Esophagus mucosa (tissue), 1 donor: Measurements from ENCODE around the gene NEK8. TPM values are rescaled to one million over a fixed set of nuclear protein-coding genes. Genes with fewer than 3 reads are reported as not detected.
"Not testable (repeated sequence)": the region's sequence is repeated elsewhere in the genome, so short reads cannot be mapped to it uniquely, and the experiment has no call there.

Experiments
- ATAC-seq: fragments of 200-7000 bp; cut with Tn5 transposase; one replicate; pipeline ENCODE4 v1.9.1; 2020
- total RNA-seq: library from RNA; stranded (reverse); gene quantifications from one replicate; pipeline ENCODE4 v1.2.4, GENCODE V29; 2023
- donor health status: DM: yes; HTN: yes; CAD: no.

Gene NEK8
- total RNA-seq, 1 donor from 2014 or later = 3.9 TPM

GRCh38 chr17:28725660-28726225 lies 2.8 kb upstream of the NEK8 start:
- ATAC-seq = peak; percentile 37

- peak; percentile 27 for ATAC-seq
Measured at GRCh38 chr17:28726226-28726626, 2.4 kb upstream of the NEK8 start, which contains the start of gene TLCD1. Gene TLCD1, minus strand, starts transcription at chr17:28726233. Its CDS starts 136 bp downstream, at chr17:28726097.

GRCh38 chr17:28726627-28727491 lies 1.7 kb upstream of the NEK8 start:
- ATAC-seq = peak; percentile 65

- ATAC-seq = no peak
Measured at GRCh38 chr17:28729950-28730330, 1.4 kb downstream of the NEK8 start.

- no peak for ATAC-seq
Measured at GRCh38 chr17:28733346-28733745, 4.8 kb downstream of the NEK8 start.

- no peak for ATAC-seq
Measured at GRCh38 chr17:28734712-28735241, 6.2 kb downstream of the NEK8 start.

- peak; percentile 4 for ATAC-seq
Measured at GRCh38 chr17:28735242-28735722, 6.7 kb downstream of the NEK8 start.

- not testable (repeated sequence) for ATAC-seq
Measured at GRCh38 chr17:28735913-28736769, 7.6 kb downstream of the NEK8 start.

- no peak for ATAC-seq
Measured at GRCh38 chr17:28737316-28737715, 8.7 kb downstream of the NEK8 start.

GRCh38 chr17:28737770-28738679 lies 9.4 kb downstream of the NEK8 start:
- ATAC-seq = peak; percentile 77

GRCh38 chr17:28738680-28739384 lies 10.2 kb downstream of the NEK8 start:
- ATAC-seq = no peak

GRCh38 chr17:28740406-28741357 lies 12.1 kb downstream of the NEK8 start:
- no peak for ATAC-seq

- no peak for ATAC-seq
Measured at GRCh38 chr17:28741358-28742349, 13.1 kb downstream of the NEK8 start.

GRCh38 chr17:28743243-28744103 lies 14.9 kb downstream of the NEK8 start, which contains the start of gene TRAF4:
Gene TRAF4, plus strand, starts transcription at chr17:28744011. Its CDS starts 102 bp downstream, at chr17:28744113.
- peak; percentile 60 for ATAC-seq

- ATAC-seq = no peak
Measured at GRCh38 chr17:28744104-28744971, 15.8 kb downstream of the NEK8 start.
